HUES48 (cell line): Measurements from ENCODE around the gene CD37.
"Not testable (repeated sequence)": the region's sequence is repeated elsewhere in the genome, so short reads cannot be mapped to it uniquely, and the experiment has no call there.

ENCODE experiments used
- H3K27ac ChIP-seq: one replicate; pipeline ENCODE4 v1.7.0; 2013; ENCODE audit warnings: low read depth, low read length, inconsistent platforms
- H3K27me3 ChIP-seq: 2 replicates; pipeline ENCODE4 v1.6.1; 2013; ENCODE audit warnings: mild to moderate bottlenecking, low read length; ENCODE audit not compliant: control insufficient read depth, insufficient read depth
- H3K36me3 ChIP-seq: 2 replicates; pipeline ENCODE4 v1.6.1; 2013; ENCODE audit warnings: low read length; ENCODE audit not compliant: control insufficient read depth, insufficient read depth
- H3K4me1 ChIP-seq: 2 replicates; pipeline ENCODE4 v1.6.1; 2013; ENCODE audit warnings: mild to moderate bottlenecking, low read length; ENCODE audit not compliant: control insufficient read depth, insufficient read depth
- H3K4me3 ChIP-seq: 2 replicates; pipeline ENCODE4 v1.5.1; 2013; ENCODE audit warnings: mild to moderate bottlenecking, low read depth, low read length
- H3K9ac ChIP-seq: 2 replicates; pipeline ENCODE4 v1.6.1; 2013; ENCODE audit warnings: mild to moderate bottlenecking, low read depth, low read length, moderate library complexity
- H3K9me3 ChIP-seq: 2 replicates; pipeline ENCODE4 v1.6.1; 2013; ENCODE audit warnings: low read length; ENCODE audit not compliant: control insufficient read depth, insufficient read depth

The CD37 gene

DNA sequence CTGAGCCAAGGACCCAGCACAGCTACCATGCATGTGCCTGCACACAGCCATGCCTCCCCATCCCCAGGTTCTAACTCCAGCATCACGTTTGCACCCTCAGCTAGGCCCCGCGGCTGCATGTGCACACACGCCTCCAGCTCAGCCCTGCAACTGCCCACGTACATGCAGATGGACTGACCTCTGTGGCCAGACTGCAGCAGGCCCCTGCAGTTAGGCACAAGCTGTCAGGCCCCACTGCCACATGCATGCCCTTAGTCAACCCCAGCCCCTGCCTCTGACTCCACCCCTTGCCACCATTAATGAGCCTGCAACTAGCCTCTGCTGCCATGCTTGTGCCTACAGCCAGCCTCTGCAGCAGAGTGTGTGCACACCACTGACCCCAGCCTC is 33.3 kb upstream of the CD37 start:
- H3K4me3 ChIP-seq = no peak overlapping the region
- H3K36me3 ChIP-seq = no peaks in the 10 kb centered on the region
- no peak overlapping the region for H3K27ac ChIP-seq
- no peaks in the 10 kb centered on the region for H3K27me3 ChIP-seq
- H3K9me3 ChIP-seq = no peaks in the 10 kb centered on the region
- no peak overlapping the region for H3K9ac ChIP-seq
- peaks cover 2% of the 10 kb centered on the region; the same call in 1 of the 2 replicates for H3K4me1 ChIP-seq

DNA sequence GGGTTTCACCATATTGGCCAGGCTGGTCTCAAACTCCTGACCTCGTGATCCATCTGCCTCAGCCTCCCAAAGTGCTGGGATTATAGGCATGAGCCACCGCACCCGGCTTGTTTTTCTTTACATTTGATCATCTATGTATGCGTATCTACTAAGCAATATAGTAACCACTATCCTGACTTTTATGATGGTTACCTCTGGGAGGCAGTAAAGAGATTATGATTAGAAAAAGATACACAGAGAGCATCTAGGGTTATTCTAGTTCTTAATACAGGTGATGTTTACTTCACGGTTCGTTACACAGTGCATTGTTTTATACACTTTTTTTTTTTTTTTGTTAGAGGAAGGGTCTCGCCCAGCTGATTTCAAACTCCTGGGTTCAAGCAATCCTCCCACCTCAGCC is 28.5 kb upstream of the CD37 start:
- not testable (repeated sequence) for H3K9me3 ChIP-seq, H3K27ac ChIP-seq, H3K4me3 ChIP-seq, H3K36me3 ChIP-seq, H3K4me1 ChIP-seq, H3K9ac ChIP-seq, H3K27me3 ChIP-seq

DNA sequence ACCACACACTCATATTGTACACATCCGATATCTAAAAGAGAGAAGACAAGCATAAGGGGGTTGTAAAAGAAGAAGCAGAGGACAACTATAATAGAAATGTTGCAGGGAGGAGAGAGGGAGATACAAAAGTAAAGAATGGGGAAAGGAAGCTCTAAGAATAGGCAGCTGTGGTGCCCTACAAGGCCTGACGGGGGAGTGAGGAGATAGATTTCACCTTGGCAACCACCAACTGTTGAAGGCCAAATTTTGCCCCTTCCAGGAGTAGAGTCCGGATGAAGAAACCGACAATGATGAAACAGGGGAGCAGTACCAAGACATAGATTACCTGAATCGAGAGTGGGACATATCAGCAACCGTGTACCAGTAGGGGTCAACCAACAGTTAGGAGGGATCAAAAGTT is 26.1 kb upstream of the CD37 start:
- H3K4me3 ChIP-seq = no peak overlapping the region
- no peaks in the 10 kb centered on the region for H3K36me3 ChIP-seq
- no peaks in the 10 kb centered on the region for H3K9me3 ChIP-seq
- H3K4me1 ChIP-seq = no peaks in the 10 kb centered on the region
- no peak overlapping the region for H3K27ac ChIP-seq
- no peak overlapping the region for H3K9ac ChIP-seq
- no peaks in the 10 kb centered on the region for H3K27me3 ChIP-seq

DNA sequence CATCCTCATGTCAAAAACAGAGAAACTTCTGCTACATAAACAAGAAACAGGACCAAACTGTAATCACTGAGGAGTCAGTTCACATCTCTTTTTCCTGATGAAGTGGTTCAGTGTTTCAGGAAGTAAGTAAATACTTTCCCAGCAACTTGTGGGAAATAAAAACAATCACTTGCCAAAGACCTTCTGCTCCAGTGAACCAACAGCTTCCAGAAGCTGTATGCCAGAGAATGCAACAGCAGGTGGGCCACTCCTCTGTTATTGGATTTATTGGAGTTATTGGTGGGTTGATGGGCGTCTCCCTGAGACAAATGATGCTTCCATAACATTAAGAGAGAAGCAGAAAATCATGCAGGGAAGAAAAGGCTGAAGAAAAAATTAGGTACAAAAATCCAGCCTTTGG is 20.1 kb upstream of the CD37 start:
- H3K27ac ChIP-seq = no peak overlapping the region
- no peaks in the 10 kb centered on the region for H3K4me1 ChIP-seq
- no peak overlapping the region for H3K9ac ChIP-seq
- no peaks in the 10 kb centered on the region for H3K36me3 ChIP-seq
- no peaks in the 10 kb centered on the region for H3K9me3 ChIP-seq
- no peak overlapping the region for H3K4me3 ChIP-seq
- H3K27me3 ChIP-seq = no peaks in the 10 kb centered on the region

DNA sequence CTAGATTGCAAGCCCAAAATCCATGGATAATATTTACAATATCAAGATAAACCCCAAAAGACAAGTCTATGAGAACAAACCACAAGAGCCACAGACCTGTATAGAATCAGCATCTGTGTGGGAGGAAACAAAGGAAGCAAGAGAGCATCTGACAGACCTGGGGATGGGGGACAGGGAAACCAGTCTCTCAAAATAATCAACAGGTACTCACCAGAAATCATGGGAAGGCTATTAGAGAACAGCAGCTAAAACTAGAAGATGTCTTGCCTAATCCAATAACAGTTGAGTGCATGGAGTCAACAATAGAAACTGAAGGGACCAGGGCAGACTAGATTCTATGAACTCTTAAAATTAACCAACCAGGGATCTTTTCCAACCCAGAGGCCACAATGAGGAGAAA is 18.9 kb upstream of the CD37 start:
- Histone ChIP-seq H3K27ac (no peak overlapping the region), H3K36me3 (no peaks in the 10 kb centered on the region), H3K27me3 (no peaks in the 10 kb centered on the region), H3K9ac (no peak overlapping the region), H3K4me3 (no peak overlapping the region), H3K9me3 (peaks cover 3% of the 10 kb centered on the region; the same call in 1 of the 2 replicates), H3K4me1 (no peaks in the 10 kb centered on the region)

DNA sequence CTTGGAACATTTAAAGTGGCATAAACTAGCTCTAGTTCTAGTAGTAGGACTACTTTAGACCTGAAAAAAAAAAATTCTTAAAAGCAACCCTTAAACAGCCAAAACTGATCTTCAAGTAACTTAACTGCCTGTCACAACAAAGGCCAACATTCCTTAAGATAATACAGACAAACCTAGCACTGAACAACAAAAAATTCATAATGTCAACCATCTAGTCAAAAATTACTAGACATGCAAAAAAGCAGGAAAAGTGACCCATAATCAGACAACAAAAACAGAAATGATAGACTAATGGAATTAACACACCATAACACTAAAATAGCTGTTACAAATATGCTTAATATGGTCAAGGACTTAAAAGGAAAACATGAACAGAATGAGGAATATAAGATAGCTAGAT is 16.9 kb upstream of the CD37 start:
- H3K36me3 ChIP-seq = no peaks in the 10 kb centered on the region
- H3K4me3 ChIP-seq = no peak overlapping the region
- H3K9ac ChIP-seq = no peak overlapping the region
- H3K9me3 ChIP-seq = peaks cover 3% of the 10 kb centered on the region; the same call in 1 of the 2 replicates
- H3K4me1 ChIP-seq = no peaks in the 10 kb centered on the region
- no peaks in the 10 kb centered on the region for H3K27me3 ChIP-seq
- H3K27ac ChIP-seq = no peak overlapping the region

DNA sequence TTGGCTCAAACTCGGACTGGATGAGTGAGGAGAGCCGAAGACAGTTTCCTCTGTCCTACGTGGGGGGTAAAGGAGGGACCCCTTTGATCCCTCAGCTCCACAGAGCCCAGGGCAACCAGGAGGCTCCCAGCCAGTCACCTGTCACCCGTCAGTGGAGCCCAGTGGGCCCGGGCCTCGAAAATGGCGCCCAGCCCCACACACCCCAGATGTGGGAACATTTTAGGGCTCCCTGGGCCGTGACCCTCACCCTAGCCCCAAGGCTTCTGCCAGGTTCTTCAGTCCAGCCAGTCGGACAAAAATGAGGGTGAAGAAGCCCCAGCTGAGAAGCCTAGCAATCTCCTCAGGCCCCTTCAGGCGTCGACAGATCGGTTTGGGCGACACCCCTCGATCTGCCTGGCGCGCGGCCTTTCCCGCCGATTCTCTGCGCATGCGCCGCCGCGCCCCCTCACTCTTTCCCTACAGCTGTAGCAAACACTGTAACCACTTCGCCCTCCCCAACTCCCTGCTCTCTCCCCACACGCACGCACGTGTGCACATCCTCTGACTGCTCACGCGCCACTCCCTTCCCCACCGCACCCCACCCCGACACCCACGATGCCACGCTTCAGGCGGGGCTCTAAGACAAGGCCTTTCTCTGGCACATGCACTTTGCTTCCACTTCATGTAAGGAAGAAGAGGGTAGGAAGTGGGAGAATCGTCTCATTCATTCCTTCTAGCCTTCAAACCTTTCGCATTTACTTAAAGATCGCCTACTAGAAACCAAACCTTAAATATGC is 10.2 kb upstream of the CD37 start, which contains the start of gene SLC6A16:
SLC6A16 (minus strand) TSS at position 391 of the 776 bp plus-strand sequence. CDS start 13,844 bp downstream, outside the sequence.
- Histone ChIP-seq H3K4me3 (no peak within 1 kb of the TSS), H3K27ac (no peak within 1 kb of the TSS), H3K9me3 (peaks cover 3% of the 10 kb centered on the region; the same call in 1 of the 2 replicates), H3K9ac (no peak within 1 kb of the TSS), H3K4me1 (no peaks in the 10 kb centered on the region), H3K27me3 (no peaks in the 10 kb centered on the region), H3K36me3 (no peaks in the 10 kb centered on the region)

DNA sequence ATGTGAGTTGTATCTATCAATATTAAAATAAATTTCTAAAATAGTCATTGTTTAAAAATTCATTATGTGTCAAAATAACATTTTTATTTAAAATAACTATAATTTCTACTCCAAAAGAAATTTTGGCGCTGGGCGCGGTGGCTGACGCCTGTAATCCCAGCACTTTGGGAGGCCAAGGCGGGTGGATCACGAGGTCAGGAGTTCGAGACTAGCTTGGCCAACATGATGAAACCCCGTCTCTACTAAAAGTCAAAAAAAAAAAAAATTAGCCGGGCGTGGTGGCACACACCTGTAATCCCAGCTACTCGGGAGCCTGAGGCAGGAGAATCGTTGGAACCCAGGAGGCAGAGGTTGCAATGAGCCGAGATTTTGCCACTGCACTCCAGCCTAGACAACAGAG is 9.4 kb upstream of the CD37 start:
- H3K27ac ChIP-seq, H3K36me3 ChIP-seq, H3K9ac ChIP-seq, H3K4me3 ChIP-seq, H3K27me3 ChIP-seq, H3K4me1 ChIP-seq, H3K9me3 ChIP-seq: not testable (repeated sequence)

DNA sequence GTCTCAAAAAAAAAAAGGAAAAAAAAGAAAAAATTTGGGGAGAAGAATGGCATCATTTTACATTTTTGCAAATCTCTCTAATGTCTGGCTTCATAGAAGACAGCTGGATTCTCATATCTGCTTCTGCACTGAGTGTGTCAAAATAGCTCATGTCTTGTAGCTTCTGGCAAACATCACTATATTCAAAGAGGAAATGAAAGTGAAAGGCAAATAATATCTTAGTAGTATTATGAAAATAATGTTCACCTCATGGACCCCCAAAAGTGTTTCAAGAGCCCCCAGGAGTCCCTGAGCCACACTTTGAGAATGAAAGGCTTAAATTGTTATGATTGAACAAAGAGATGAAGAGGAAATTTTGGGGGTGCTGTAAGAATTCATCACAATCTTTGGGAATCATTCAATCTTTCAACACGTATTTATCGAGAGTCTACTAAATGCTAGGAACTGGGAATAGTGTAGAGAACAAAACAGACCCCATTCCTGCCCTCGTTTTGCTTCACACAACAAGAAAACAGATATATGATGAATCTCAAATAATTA is 9.0 kb upstream of the CD37 start:
- Histone ChIP-seq H3K9me3 (peaks cover under 1% of the 10 kb centered on the region; the same call in 1 of the 2 replicates), H3K27me3 (no peaks in the 10 kb centered on the region), H3K36me3 (no peaks in the 10 kb centered on the region), H3K4me3 (no peak overlapping the region), H3K4me1 (no peaks in the 10 kb centered on the region), H3K9ac (no peak overlapping the region), H3K27ac (no peak overlapping the region)

DNA sequence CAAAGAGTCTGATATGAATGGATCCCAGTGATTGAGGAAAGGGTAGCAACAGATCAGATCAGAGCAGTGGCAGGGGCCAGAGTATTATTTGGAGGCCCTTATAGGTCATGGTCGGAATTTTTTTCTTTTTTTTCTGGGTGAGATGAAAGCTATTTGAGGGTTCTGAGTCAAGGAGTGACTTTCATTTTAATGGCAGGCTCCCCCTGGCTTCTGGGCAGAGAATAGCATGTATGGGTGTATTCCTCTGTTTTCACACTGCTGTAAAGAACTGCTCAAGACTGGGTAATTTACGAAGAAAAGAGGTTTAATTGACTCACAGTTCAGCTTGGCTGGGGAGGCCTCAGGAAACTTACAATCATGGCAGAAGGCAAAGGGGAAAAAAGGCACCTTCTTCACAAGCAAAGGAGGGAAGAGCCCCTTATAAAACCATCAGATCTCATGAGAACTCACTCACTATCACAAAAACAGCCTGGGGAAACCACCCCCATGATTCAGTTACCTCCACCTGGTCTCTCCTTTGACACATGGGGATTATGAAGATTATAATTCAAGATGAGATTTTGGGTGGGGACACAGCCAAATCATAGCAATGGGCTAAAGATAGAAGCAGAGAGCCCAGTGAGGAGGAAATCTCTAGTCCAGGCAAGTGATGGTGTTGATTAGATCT is 7.2 kb upstream of the CD37 start:
- Histone ChIP-seq H3K4me3 (no peak overlapping the region), H3K36me3 (no peaks in the 10 kb centered on the region), H3K9me3 (no peaks in the 10 kb centered on the region), H3K27me3 (no peaks in the 10 kb centered on the region), H3K27ac (no peak overlapping the region), H3K9ac (no peak overlapping the region), H3K4me1 (no peaks in the 10 kb centered on the region)

DNA sequence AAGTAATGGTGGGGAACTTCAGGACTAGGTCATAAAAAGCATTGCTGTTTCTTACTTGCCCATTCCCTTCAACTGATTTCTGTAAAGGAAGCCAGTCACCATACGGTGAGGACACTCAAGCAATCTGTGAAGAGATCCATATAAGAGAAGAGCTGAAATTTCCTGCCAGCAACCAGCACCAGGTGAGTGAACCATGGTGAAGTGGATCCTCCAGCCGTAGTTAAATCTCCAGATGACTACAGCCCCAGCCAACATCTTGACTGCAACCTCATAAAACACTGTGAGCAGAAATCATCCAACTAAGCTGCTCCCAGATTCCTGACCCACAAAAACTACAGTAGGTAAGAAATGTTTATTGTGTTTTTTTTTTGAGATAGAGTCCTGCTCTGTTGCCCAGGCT is 6.5 kb upstream of the CD37 start:
- Histone ChIP-seq H3K36me3 (no peaks in the 10 kb centered on the region), H3K4me1 (no peaks in the 10 kb centered on the region), H3K9ac (no peak overlapping the region), H3K27me3 (no peaks in the 10 kb centered on the region), H3K4me3 (no peak overlapping the region), H3K27ac (no peak overlapping the region), H3K9me3 (no peaks in the 10 kb centered on the region)
